WTC11 (cell line): ENCODE data around the gene DCAF10. TPM values are rescaled to one million over a fixed set of nuclear protein-coding genes. Genes with fewer than 3 reads are reported as not detected.

Experiments
- ATAC-seq: fragments of 200-7000 bp; cut with Tn5 transposase; 2 replicates; pipeline ENCODE4 v1.10.0; 2021; ENCODE audit warnings: mild to moderate bottlenecking, moderate library complexity
- CTCF ChIA-PET: fragments of 300-600 bp; sonication (Branson Sonifier 250); formaldehyde crosslinking; loops from one replicate; lab custom pipeline; 2021; ENCODE audit warnings: antibody characterized with exemption; lab: Charles Lee
- POLR2A ChIA-PET: fragments of 350-600 bp; sonication (Branson Sonifier 250); formaldehyde crosslinking; loops from one replicate; lab custom pipeline; 2021; ENCODE audit warnings: antibody characterized with exemption; lab: Charles Lee
- DNase-seq: peaks from one replicate; pipeline ENCODE4 v3.0.0; 2021; ENCODE audit warnings: low spot score
- H3K27ac Mint-ChIP-seq: 2 replicates; pipeline ENCODE4 v1.8.0; 2021; ENCODE audit warnings: mixed read lengths
- H3K27me3 Mint-ChIP-seq: 2 replicates; pipeline ENCODE4 v1.8.0; 2021; ENCODE audit warnings: low read depth, mild to moderate bottlenecking, moderate library complexity, mixed read lengths
- H3K36me3 Mint-ChIP-seq: 2 replicates; pipeline ENCODE4 v1.8.0; 2021; ENCODE audit warnings: mixed read lengths
- H3K4me1 Mint-ChIP-seq: 2 replicates; pipeline ENCODE4 v1.8.0; 2022; ENCODE audit warnings: mixed read lengths
- H3K4me3 Mint-ChIP-seq: 2 replicates; pipeline ENCODE4 v1.8.0; 2021; ENCODE audit warnings: mild to moderate bottlenecking, moderate library complexity, mixed read lengths
- H3K9me3 Mint-ChIP-seq: 2 replicates; pipeline ENCODE4 v1.8.0; 2021; ENCODE audit warnings: mixed read lengths
- ELF4 ChIP-seq: sonication (generic); formaldehyde crosslinking; IDR thresholded peaks from 2 replicates; pipeline ENCODE4 v1.8.1; 2022; ENCODE audit warnings: low read depth, mild to moderate bottlenecking, moderate library complexity, missing genetic modification reagents
- FOXJ3 ChIP-seq: sonication (generic); formaldehyde crosslinking; IDR thresholded peaks from 2 replicates; pipeline ENCODE4 v1.9.0; 2021; ENCODE audit warnings: missing genetic modification reagents, mild to moderate bottlenecking, borderline replicate concordance
- GABPB1 ChIP-seq: sonication (generic); formaldehyde crosslinking; IDR thresholded peaks from 2 replicates; pipeline ENCODE4 v1.8.1; 2023; ENCODE audit warnings: mild to moderate bottlenecking, missing genetic modification reagents
- GRHL2 ChIP-seq: fragments of 250-450 bp; sonication (Bioruptor Pico); IDR thresholded peaks from 2 replicates; pipeline ENCODE4 v1.8.0; 2022; ENCODE audit warnings: mild to moderate bottlenecking, moderate library complexity; ENCODE audit not compliant: insufficient replicate concordance, severe bottlenecking
- JAZF1 ChIP-seq: fragments of 250-450 bp; sonication (Bioruptor Pico); IDR thresholded peaks from 2 replicates; pipeline ENCODE4 v1.9.0; 2021; ENCODE audit warnings: moderate library complexity, mild to moderate bottlenecking, inconsistent platforms
- KAT7 ChIP-seq: sonication (generic); formaldehyde crosslinking; IDR thresholded peaks from 2 replicates; pipeline ENCODE4 v1.8.1; 2023; ENCODE audit warnings: missing genetic modification reagents, mild to moderate bottlenecking, borderline replicate concordance
- SMAD4 ChIP-seq: sonication (generic); formaldehyde crosslinking; IDR thresholded peaks from 2 replicates; pipeline ENCODE4 v1.8.0; 2022; ENCODE audit warnings: mild to moderate bottlenecking, missing genetic modification reagents
- SOX15 ChIP-seq: fragments of 250-450 bp; sonication (Bioruptor Pico); IDR thresholded peaks from 2 replicates; pipeline ENCODE4 v1.9.0; 2021; ENCODE audit warnings: mild to moderate bottlenecking
- TEAD1 ChIP-seq: sonication (generic); formaldehyde crosslinking; IDR thresholded peaks from 2 replicates; pipeline ENCODE4 v1.8.0; 2022; ENCODE audit warnings: mild to moderate bottlenecking, missing genetic modification reagents
- TEAD4 ChIP-seq: sonication (generic); formaldehyde crosslinking; IDR thresholded peaks from 2 replicates; pipeline ENCODE4 v1.8.0; 2022; ENCODE audit warnings: mild to moderate bottlenecking, missing genetic modification reagents
- USF2 ChIP-seq: sonication (generic); formaldehyde crosslinking; IDR thresholded peaks from 2 replicates; pipeline ENCODE4 v1.8.1; 2023; ENCODE audit warnings: mild to moderate bottlenecking, missing genetic modification reagents, moderate library complexity
- ZNF232 ChIP-seq: sonication (generic); formaldehyde crosslinking; IDR thresholded peaks from 2 replicates; pipeline ENCODE4 v1.8.0; 2022; ENCODE audit warnings: mild to moderate bottlenecking, missing genetic modification reagents
- ZNF532 ChIP-seq: fragments of 250-450 bp; sonication (Bioruptor Pico); IDR thresholded peaks from 2 replicates; pipeline ENCODE4 v1.9.0; 2021; ENCODE audit warnings: mild to moderate bottlenecking, borderline replicate concordance
- total RNA-seq: library from RNA; stranded (reverse); gene quantifications from 3 replicates; pipeline ENCODE4 v1.2.3, GENCODE V29; 2021
- TF ChIP-seq, protein P1 (sequence below): sonication (generic); formaldehyde crosslinking; conservative IDR thresholded peaks from 2 replicates; pipeline ENCODE4 v1.8.1; 2022; ENCODE audit warnings: mild to moderate bottlenecking, missing genetic modification reagents
- TF ChIP-seq, protein P2 (sequence below): sonication (generic); formaldehyde crosslinking; IDR thresholded peaks from 2 replicates; pipeline ENCODE4 v1.8.0; 2023; ENCODE audit warnings: missing genetic modification reagents, mild to moderate bottlenecking, borderline replicate concordance
- TF ChIP-seq, protein P3 (sequence below): sonication (generic); formaldehyde crosslinking; IDR thresholded peaks from 2 replicates; pipeline ENCODE4 v1.8.0; 2023; ENCODE audit warnings: mild to moderate bottlenecking, missing genetic modification reagents
- TF ChIP-seq, protein P4 (sequence below): sonication (generic); formaldehyde crosslinking; IDR thresholded peaks from 2 replicates; pipeline ENCODE4 v1.8.1; 2023; ENCODE audit warnings: mild to moderate bottlenecking, missing genetic modification reagents, borderline replicate concordance
- TF ChIP-seq, protein P5 (sequence below): sonication (generic); formaldehyde crosslinking; IDR thresholded peaks from 2 replicates; pipeline ENCODE4 v1.8.1; 2023; ENCODE audit warnings: mild to moderate bottlenecking, missing genetic modification reagents

DCAF10 gene
- total RNA-seq, 1 experiment from 2014 or later = 11.7 TPM

- ChIA-PET POLR2A (no interaction called here), CTCF (interaction anchor here (1.6 to 2.1 kb wide), 2 partner anchors 176 to 354 kb away, joined by 4 to 7 read pairs; no protein-coding TSS in a partner anchor)
- Mint-ChIP-seq H3K36me3 (no peaks in the 10 kb centered on the region), H3K4me1 (peaks cover 4% of the 10 kb centered on the region), H3K9me3 (no peaks in the 10 kb centered on the region), H3K27me3 (peaks cover 4% of the 10 kb centered on the region; the same call in 1 of the 2 replicates), H3K27ac (no peak overlapping the region), H3K4me3 (no peak overlapping the region)
- ATAC-seq (no peak), DNase-seq (no peak)
- TF ChIP-seq, protein P1, sequence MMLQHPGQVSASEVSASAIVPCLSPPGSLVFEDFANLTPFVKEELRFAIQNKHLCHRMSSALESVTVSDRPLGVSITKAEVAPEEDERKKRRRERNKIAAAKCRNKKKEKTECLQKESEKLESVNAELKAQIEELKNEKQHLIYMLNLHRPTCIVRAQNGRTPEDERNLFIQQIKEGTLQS (CRISPR knock-in tag) = no peak
- TF ChIP-seq TEAD1 (CRISPR knock-in tag) (no peak), JAZF1 (no peak), TEAD4 (CRISPR knock-in tag) (no peak), SMAD4 (CRISPR knock-in tag) (no peak), USF2 (no peak), FOXJ3 (CRISPR knock-in tag) (no peak), SOX15 (CRISPR knock-in tag) (no peak), ZNF232 (CRISPR knock-in tag) (no peak), KAT7 (CRISPR knock-in tag) (no peak), GABPB1 (CRISPR knock-in tag) (no peak), ELF4 (CRISPR knock-in tag) (no peak), GRHL2 (CRISPR knock-in tag) (no peak), ZNF532 (CRISPR knock-in tag) (no peak)
- TF ChIP-seq, protein P2, sequence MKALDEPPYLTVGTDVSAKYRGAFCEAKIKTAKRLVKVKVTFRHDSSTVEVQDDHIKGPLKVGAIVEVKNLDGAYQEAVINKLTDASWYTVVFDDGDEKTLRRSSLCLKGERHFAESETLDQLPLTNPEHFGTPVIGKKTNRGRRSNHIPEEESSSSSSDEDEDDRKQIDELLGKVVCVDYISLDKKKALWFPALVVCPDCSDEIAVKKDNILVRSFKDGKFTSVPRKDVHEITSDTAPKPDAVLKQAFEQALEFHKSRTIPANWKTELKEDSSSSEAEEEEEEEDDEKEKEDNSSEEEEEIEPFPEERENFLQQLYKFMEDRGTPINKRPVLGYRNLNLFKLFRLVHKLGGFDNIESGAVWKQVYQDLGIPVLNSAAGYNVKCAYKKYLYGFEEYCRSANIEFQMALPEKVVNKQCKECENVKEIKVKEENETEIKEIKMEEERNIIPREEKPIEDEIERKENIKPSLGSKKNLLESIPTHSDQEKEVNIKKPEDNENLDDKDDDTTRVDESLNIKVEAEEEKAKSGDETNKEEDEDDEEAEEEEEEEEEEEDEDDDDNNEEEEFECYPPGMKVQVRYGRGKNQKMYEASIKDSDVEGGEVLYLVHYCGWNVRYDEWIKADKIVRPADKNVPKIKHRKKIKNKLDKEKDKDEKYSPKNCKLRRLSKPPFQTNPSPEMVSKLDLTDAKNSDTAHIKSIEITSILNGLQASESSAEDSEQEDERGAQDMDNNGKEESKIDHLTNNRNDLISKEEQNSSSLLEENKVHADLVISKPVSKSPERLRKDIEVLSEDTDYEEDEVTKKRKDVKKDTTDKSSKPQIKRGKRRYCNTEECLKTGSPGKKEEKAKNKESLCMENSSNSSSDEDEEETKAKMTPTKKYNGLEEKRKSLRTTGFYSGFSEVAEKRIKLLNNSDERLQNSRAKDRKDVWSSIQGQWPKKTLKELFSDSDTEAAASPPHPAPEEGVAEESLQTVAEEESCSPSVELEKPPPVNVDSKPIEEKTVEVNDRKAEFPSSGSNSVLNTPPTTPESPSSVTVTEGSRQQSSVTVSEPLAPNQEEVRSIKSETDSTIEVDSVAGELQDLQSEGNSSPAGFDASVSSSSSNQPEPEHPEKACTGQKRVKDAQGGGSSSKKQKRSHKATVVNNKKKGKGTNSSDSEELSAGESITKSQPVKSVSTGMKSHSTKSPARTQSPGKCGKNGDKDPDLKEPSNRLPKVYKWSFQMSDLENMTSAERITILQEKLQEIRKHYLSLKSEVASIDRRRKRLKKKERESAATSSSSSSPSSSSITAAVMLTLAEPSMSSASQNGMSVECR (CRISPR knock-in tag) = no peak
- TF ChIP-seq, protein P3, sequence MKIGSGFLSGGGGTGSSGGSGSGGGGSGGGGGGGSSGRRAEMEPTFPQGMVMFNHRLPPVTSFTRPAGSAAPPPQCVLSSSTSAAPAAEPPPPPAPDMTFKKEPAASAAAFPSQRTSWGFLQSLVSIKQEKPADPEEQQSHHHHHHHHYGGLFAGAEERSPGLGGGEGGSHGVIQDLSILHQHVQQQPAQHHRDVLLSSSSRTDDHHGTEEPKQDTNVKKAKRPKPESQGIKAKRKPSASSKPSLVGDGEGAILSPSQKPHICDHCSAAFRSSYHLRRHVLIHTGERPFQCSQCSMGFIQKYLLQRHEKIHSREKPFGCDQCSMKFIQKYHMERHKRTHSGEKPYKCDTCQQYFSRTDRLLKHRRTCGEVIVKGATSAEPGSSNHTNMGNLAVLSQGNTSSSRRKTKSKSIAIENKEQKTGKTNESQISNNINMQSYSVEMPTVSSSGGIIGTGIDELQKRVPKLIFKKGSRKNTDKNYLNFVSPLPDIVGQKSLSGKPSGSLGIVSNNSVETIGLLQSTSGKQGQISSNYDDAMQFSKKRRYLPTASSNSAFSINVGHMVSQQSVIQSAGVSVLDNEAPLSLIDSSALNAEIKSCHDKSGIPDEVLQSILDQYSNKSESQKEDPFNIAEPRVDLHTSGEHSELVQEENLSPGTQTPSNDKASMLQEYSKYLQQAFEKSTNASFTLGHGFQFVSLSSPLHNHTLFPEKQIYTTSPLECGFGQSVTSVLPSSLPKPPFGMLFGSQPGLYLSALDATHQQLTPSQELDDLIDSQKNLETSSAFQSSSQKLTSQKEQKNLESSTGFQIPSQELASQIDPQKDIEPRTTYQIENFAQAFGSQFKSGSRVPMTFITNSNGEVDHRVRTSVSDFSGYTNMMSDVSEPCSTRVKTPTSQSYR (CRISPR knock-in tag) = no peak
- TF ChIP-seq, protein P4, sequence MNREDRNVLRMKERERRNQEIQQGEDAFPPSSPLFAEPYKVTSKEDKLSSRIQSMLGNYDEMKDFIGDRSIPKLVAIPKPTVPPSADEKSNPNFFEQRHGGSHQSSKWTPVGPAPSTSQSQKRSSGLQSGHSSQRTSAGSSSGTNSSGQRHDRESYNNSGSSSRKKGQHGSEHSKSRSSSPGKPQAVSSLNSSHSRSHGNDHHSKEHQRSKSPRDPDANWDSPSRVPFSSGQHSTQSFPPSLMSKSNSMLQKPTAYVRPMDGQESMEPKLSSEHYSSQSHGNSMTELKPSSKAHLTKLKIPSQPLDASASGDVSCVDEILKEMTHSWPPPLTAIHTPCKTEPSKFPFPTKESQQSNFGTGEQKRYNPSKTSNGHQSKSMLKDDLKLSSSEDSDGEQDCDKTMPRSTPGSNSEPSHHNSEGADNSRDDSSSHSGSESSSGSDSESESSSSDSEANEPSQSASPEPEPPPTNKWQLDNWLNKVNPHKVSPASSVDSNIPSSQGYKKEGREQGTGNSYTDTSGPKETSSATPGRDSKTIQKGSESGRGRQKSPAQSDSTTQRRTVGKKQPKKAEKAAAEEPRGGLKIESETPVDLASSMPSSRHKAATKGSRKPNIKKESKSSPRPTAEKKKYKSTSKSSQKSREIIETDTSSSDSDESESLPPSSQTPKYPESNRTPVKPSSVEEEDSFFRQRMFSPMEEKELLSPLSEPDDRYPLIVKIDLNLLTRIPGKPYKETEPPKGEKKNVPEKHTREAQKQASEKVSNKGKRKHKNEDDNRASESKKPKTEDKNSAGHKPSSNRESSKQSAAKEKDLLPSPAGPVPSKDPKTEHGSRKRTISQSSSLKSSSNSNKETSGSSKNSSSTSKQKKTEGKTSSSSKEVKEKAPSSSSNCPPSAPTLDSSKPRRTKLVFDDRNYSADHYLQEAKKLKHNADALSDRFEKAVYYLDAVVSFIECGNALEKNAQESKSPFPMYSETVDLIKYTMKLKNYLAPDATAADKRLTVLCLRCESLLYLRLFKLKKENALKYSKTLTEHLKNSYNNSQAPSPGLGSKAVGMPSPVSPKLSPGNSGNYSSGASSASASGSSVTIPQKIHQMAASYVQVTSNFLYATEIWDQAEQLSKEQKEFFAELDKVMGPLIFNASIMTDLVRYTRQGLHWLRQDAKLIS = no peak
- TF ChIP-seq, protein P5, sequence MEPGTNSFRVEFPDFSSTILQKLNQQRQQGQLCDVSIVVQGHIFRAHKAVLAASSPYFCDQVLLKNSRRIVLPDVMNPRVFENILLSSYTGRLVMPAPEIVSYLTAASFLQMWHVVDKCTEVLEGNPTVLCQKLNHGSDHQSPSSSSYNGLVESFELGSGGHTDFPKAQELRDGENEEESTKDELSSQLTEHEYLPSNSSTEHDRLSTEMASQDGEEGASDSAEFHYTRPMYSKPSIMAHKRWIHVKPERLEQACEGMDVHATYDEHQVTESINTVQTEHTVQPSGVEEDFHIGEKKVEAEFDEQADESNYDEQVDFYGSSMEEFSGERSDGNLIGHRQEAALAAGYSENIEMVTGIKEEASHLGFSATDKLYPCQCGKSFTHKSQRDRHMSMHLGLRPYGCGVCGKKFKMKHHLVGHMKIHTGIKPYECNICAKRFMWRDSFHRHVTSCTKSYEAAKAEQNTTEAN = no peak
Observed at GRCh38 chr9:37910271-37910670, 109.7 kb downstream of the DCAF10 start.
